WTC11 (cell line): Measurements from ENCODE around the gene GPA33. TPM values are rescaled to one million over a fixed set of nuclear protein-coding genes. Genes with fewer than 3 reads are reported as not detected.

Source experiments
- ATAC-seq: fragments of 200-7000 bp; cut with Tn5 transposase; 2 replicates; pipeline ENCODE4 v1.10.0; 2021; ENCODE audit warnings: mild to moderate bottlenecking, moderate library complexity
- CTCF ChIA-PET: fragments of 300-600 bp; sonication (Branson Sonifier 250); formaldehyde crosslinking; loops from one replicate; lab custom pipeline; 2021; ENCODE audit warnings: antibody characterized with exemption; lab: Charles Lee
- POLR2A ChIA-PET: fragments of 350-600 bp; sonication (Branson Sonifier 250); formaldehyde crosslinking; loops from one replicate; lab custom pipeline; 2021; ENCODE audit warnings: antibody characterized with exemption; lab: Charles Lee
- DNase-seq: peaks from one replicate; pipeline ENCODE4 v3.0.0; 2021; ENCODE audit warnings: low spot score
- H3K27ac Mint-ChIP-seq: 2 replicates; pipeline ENCODE4 v1.8.0; 2021; ENCODE audit warnings: mixed read lengths
- H3K27me3 Mint-ChIP-seq: 2 replicates; pipeline ENCODE4 v1.8.0; 2021; ENCODE audit warnings: low read depth, mild to moderate bottlenecking, moderate library complexity, mixed read lengths
- H3K36me3 Mint-ChIP-seq: 2 replicates; pipeline ENCODE4 v1.8.0; 2021; ENCODE audit warnings: mixed read lengths
- H3K4me1 Mint-ChIP-seq: 2 replicates; pipeline ENCODE4 v1.8.0; 2022; ENCODE audit warnings: mixed read lengths
- H3K4me3 Mint-ChIP-seq: 2 replicates; pipeline ENCODE4 v1.8.0; 2021; ENCODE audit warnings: mild to moderate bottlenecking, moderate library complexity, mixed read lengths
- H3K9me3 Mint-ChIP-seq: 2 replicates; pipeline ENCODE4 v1.8.0; 2021; ENCODE audit warnings: mixed read lengths
- ATF1 ChIP-seq: sonication (generic); formaldehyde crosslinking; IDR thresholded peaks from 2 replicates; pipeline ENCODE4 v1.8.1; 2023; ENCODE audit warnings: mild to moderate bottlenecking, moderate library complexity, missing genetic modification reagents
- CTCF ChIP-seq: fragments of 200-600 bp; IDR thresholded peaks from 2 replicates; pipeline ENCODE4 v1.8.0; 2022; ENCODE audit warnings: antibody characterized with exemption
- EMX1 ChIP-seq: fragments of 250-450 bp; sonication (Bioruptor Pico); IDR thresholded peaks from 2 replicates; pipeline ENCODE4 v1.8.0; 2021; ENCODE audit warnings: mild to moderate bottlenecking
- ERG ChIP-seq: fragments of 250-450 bp; sonication (Bioruptor Pico); IDR thresholded peaks from 2 replicates; pipeline ENCODE4 v1.8.0; 2021; ENCODE audit warnings: mild to moderate bottlenecking
- GRHL2 ChIP-seq: fragments of 250-450 bp; sonication (Bioruptor Pico); IDR thresholded peaks from 2 replicates; pipeline ENCODE4 v1.8.0; 2022; ENCODE audit warnings: mild to moderate bottlenecking, moderate library complexity; ENCODE audit not compliant: insufficient replicate concordance, severe bottlenecking
- JAZF1 ChIP-seq: fragments of 250-450 bp; sonication (Bioruptor Pico); IDR thresholded peaks from 2 replicates; pipeline ENCODE4 v1.9.0; 2021; ENCODE audit warnings: moderate library complexity, mild to moderate bottlenecking, inconsistent platforms
- NR3C1 ChIP-seq: sonication (generic); formaldehyde crosslinking; conservative IDR thresholded peaks from 2 replicates; pipeline ENCODE4 v1.8.1; 2023; ENCODE audit warnings: low read depth, mild to moderate bottlenecking, missing genetic modification reagents
- PRDM15 ChIP-seq: sonication (generic); formaldehyde crosslinking; IDR thresholded peaks from 2 replicates; pipeline ENCODE4 v1.8.0; 2022; ENCODE audit warnings: missing genetic modification reagents
- RORB ChIP-seq: fragments of 250-450 bp; sonication (Bioruptor Pico); IDR thresholded peaks from 2 replicates; pipeline ENCODE4 v1.9.0; 2021; ENCODE audit warnings: mild to moderate bottlenecking
- SMAD4 ChIP-seq: sonication (generic); formaldehyde crosslinking; IDR thresholded peaks from 2 replicates; pipeline ENCODE4 v1.8.0; 2022; ENCODE audit warnings: mild to moderate bottlenecking, missing genetic modification reagents
- TCF7 ChIP-seq: sonication (generic); formaldehyde crosslinking; IDR thresholded peaks from 2 replicates; pipeline ENCODE4 v1.8.0; 2022; ENCODE audit warnings: mild to moderate bottlenecking, low read depth, missing genetic modification reagents, moderate library complexity
- TEAD4 ChIP-seq: sonication (generic); formaldehyde crosslinking; IDR thresholded peaks from 2 replicates; pipeline ENCODE4 v1.8.0; 2022; ENCODE audit warnings: mild to moderate bottlenecking, missing genetic modification reagents
- ZBTB43 ChIP-seq: sonication (generic); formaldehyde crosslinking; IDR thresholded peaks from 2 replicates; pipeline ENCODE4 v1.8.1; 2023; ENCODE audit warnings: mild to moderate bottlenecking, missing genetic modification reagents
- ZMAT4 ChIP-seq: fragments of 250-450 bp; sonication (Bioruptor Pico); IDR thresholded peaks from 2 replicates; pipeline ENCODE4 v1.9.0; 2021; ENCODE audit warnings: mild to moderate bottlenecking
- ZNF317 ChIP-seq: sonication (generic); formaldehyde crosslinking; IDR thresholded peaks from 2 replicates; pipeline ENCODE4 v1.8.1; 2023; ENCODE audit warnings: low read depth, mild to moderate bottlenecking, moderate library complexity, missing genetic modification reagents, borderline replicate concordance
- ZNF425 ChIP-seq: fragments of 250-450 bp; sonication (Bioruptor Pico); conservative IDR thresholded peaks from 2 replicates; pipeline ENCODE4 v1.9.0; 2021; ENCODE audit warnings: mild to moderate bottlenecking
- ZNF532 ChIP-seq: fragments of 250-450 bp; sonication (Bioruptor Pico); IDR thresholded peaks from 2 replicates; pipeline ENCODE4 v1.9.0; 2021; ENCODE audit warnings: mild to moderate bottlenecking, borderline replicate concordance
- ZNF671 ChIP-seq: fragments of 250-450 bp; sonication (Bioruptor Pico); IDR thresholded peaks from 2 replicates; pipeline ENCODE4 v1.8.0; 2021; ENCODE audit warnings: mild to moderate bottlenecking
- total RNA-seq: library from RNA; stranded (reverse); gene quantifications from 3 replicates; pipeline ENCODE4 v1.2.3, GENCODE V29; 2021

GPA33 gene
- total RNA-seq, 1 experiment from 2014 or later = 0.63 TPM

GRCh38 chr1:167043752-167044488, 46.3 kb downstream of the GPA33 start:
- ChIA-PET CTCF (interaction anchor here (0.6 to 3.0 kb wide), 9 partner anchors 9 to 160 kb away, joined by 3 to 16 read pairs (median 4); no protein-coding TSS in a partner anchor), POLR2A (interaction anchor here (0.6 kb wide), 1 partner anchor 49 kb away, joined by 4 read pairs; no protein-coding TSS in a partner anchor)
- Mint-ChIP-seq H3K27me3 (peaks cover 2% of the 10 kb centered on the region; the same call in 1 of the 2 replicates), H3K4me3 (peak overlapping the region; percentile 18; the same call in 1 of the 2 replicates), H3K27ac (no peak overlapping the region), H3K4me1 (peaks cover 8% of the 10 kb centered on the region), H3K36me3 (no peaks in the 10 kb centered on the region), H3K9me3 (0 out of 2 replicates have a peak, but pooled peaks cover 4% of the 10 kb centered on the region)
- ATAC-seq = peak; percentile 74
- TF ChIP-seq ZNF317 (CRISPR knock-in tag) (no peak), CTCF (no peak), JAZF1 (no peak), RORB (CRISPR knock-in tag) (no peak), TCF7 (CRISPR knock-in tag) (no peak), ZMAT4 (CRISPR knock-in tag) (no peak)
- peak; percentile 28 for DNase-seq

GRCh38 chr1:167033646-167034045, 56.5 kb downstream of the GPA33 start:
- Mint-ChIP-seq H3K9me3 (peaks cover 10% of the 10 kb centered on the region), H3K27ac (no peak overlapping the region), H3K4me3 (no peak overlapping the region), H3K4me1 (no peaks in the 10 kb centered on the region), H3K36me3 (peaks cover 3% of the 10 kb centered on the region; the same call in 1 of the 2 replicates), H3K27me3 (no peaks in the 10 kb centered on the region; the same call in 1 of the 2 replicates)
- ChIA-PET CTCF (interaction anchor here (0.6 to 1.2 kb wide), 2 partner anchors 23 to 296 kb away, joined by 3 to 4 read pairs; no protein-coding TSS in a partner anchor), POLR2A (no interaction called here)
- no peak for ATAC-seq
- no peak for DNase-seq
- TF ChIP-seq SMAD4 (CRISPR knock-in tag) (no peak), ATF1 (CRISPR knock-in tag) (no peak), EMX1 (CRISPR knock-in tag) (no peak), ZNF425 (CRISPR knock-in tag) (no peak), ZNF671 (CRISPR knock-in tag) (no peak), NR3C1 (CRISPR knock-in tag) (no peak), ZBTB43 (CRISPR knock-in tag) (no peak), ERG (CRISPR knock-in tag) (no peak), GRHL2 (no peak), TEAD4 (CRISPR knock-in tag) (no peak), PRDM15 (CRISPR knock-in tag) (no peak), ZNF532 (no peak)
